HG02623 (cell line): ENCODE results near the gene MYRIP.

Source experiments
- ATAC-seq: cut with Tn5 transposase; IDR thresholded peaks from one replicate; pipeline ENCODE4 v1.9.1; 2021; ENCODE audit warnings: moderate library complexity; ENCODE audit not compliant: unreplicated experiment

The MYRIP gene

GRCh38 chr3:39965461-39965860 lies 156.1 kb downstream of the MYRIP start:
- ATAC-seq: no peak

GRCh38 chr3:39965997-39966396 lies 156.6 kb downstream of the MYRIP start:
- no peak for ATAC-seq

- no peak for ATAC-seq
Observed at GRCh38 chr3:39970982-39971381, 161.6 kb downstream of the MYRIP start.

GRCh38 chr3:39971559-39972031 lies 162.2 kb downstream of the MYRIP start:
- ATAC-seq: no peak

GRCh38 chr3:39972508-39972907 lies 163.1 kb downstream of the MYRIP start:
- ATAC-seq: no peak

GRCh38 chr3:39977058-39977794 lies 167.8 kb downstream of the MYRIP start:
- ATAC-seq: no peak

GRCh38 chr3:39978308-39978707 lies 168.9 kb downstream of the MYRIP start:
- ATAC-seq: no peak

- ATAC-seq: no peak
Observed at GRCh38 chr3:39980058-39980457, 170.6 kb downstream of the MYRIP start.

- ATAC-seq: no peak
Observed at GRCh38 chr3:39980781-39981180, 171.4 kb downstream of the MYRIP start.

- ATAC-seq: no peak
Observed at GRCh38 chr3:39981547-39982184, 172.3 kb downstream of the MYRIP start.

GRCh38 chr3:39982665-39983357 lies 173.4 kb downstream of the MYRIP start:
- no peak for ATAC-seq

GRCh38 chr3:39989746-39990145 lies 180.3 kb downstream of the MYRIP start:
- ATAC-seq: no peak

GRCh38 chr3:39990532-39990931 lies 181.1 kb downstream of the MYRIP start:
- no peak for ATAC-seq

GRCh38 chr3:40008796-40009195 lies 199.4 kb downstream of the MYRIP start:
- no peak for ATAC-seq

GRCh38 chr3:40009991-40010390 lies 200.6 kb downstream of the MYRIP start:
- ATAC-seq: no peak

GRCh38 chr3:40012381-40012780 lies 203.0 kb downstream of the MYRIP start:
- no peak for ATAC-seq

GRCh38 chr3:40016391-40016790 lies 207.0 kb downstream of the MYRIP start:
- ATAC-seq: no peak

GRCh38 chr3:40018369-40018768 lies 209.0 kb downstream of the MYRIP start:
- no peak for ATAC-seq

GRCh38 chr3:40019376-40019775 lies 210.0 kb downstream of the MYRIP start:
- ATAC-seq: no peak

GRCh38 chr3:40020689-40021088 lies 211.3 kb downstream of the MYRIP start:
- ATAC-seq: no peak

GRCh38 chr3:40021338-40021737 lies 211.9 kb downstream of the MYRIP start:
- ATAC-seq: no peak

- no peak for ATAC-seq
Observed at GRCh38 chr3:40022297-40022827, 213.0 kb downstream of the MYRIP start.
